HepG2 (cell line): ENCODE measurements around the gene HOXA10. TPM values are rescaled to one million over a fixed set of nuclear protein-coding genes. Genes with fewer than 3 reads are reported as not detected.

Source experiments
- ATAC-seq: fragments of 200-7000 bp; cut with Tn5 transposase; 3 replicates; pipeline ENCODE4 v1.9.1; 2020; ENCODE audit warnings: mild to moderate bottlenecking, moderate library complexity
- BruUV-seq: library from RNA; stranded (reverse); fragments of 400-500 nt; replicated peaks from 2 replicates; lab custom pipeline; 2021; lab: Mats Ljungman, UMichigan
- CTCF ChIA-PET: fragments of 300-600 bp; formaldehyde crosslinking; extraction: SDS; loops from one replicate; lab custom pipeline; 2021; ENCODE audit warnings: low total read pairs, inconsistent platforms, low intra/inter-chr PET ratio; lab: Yijun Ruan, JAX
- POLR2A ChIA-PET: fragments of 350-600 bp; sonication (Branson Sonifier 250); formaldehyde crosslinking; loops from one replicate; lab custom pipeline; 2020; ENCODE audit warnings: antibody characterized with exemption, inconsistent platforms; lab: Yijun Ruan, JAX
- DNase-seq: peaks from one replicate; pipeline ENCODE4 v3.0.0-alpha.2; 2015; ENCODE audit warnings: low spot score
- FAIRE-seq: peaks from 3 replicates; lab custom pipeline; 2011; peaks lifted over from hg19 to GRCh38; lab: Jason Lieb, UNC
- H2AFZ ChIP-seq: one replicate; pipeline ENCODE4 v1.6.1; 2011; ENCODE audit warnings: low read length, inconsistent platforms
- H3K27ac ChIP-seq: fragments of 300-600 bp; 3 replicates; pipeline ENCODE4 v1.8.0; 2011; ENCODE audit warnings: mixed run types, mild to moderate bottlenecking, mixed read lengths, low read length, inconsistent platforms; ENCODE audit not compliant: insufficient read depth; ENCODE audit errors: extremely low read length
- H3K27me3 ChIP-seq, 2 experiments: fragments of 200-600 bp in 1 of 2; 2 replicates in 1 of 2; 3 replicates in 1 of 2; pipeline versions ENCODE4 v1.6.0 to v1.8.0; 2011; ENCODE audit warnings: low read length in 2 of 2, mild to moderate bottlenecking in 2 of 2, moderate library complexity in 2 of 2, inconsistent platforms in 1 of 2; ENCODE audit not compliant: insufficient read depth in 2 of 2, control insufficient read depth in 1 of 2
- H3K36me3 ChIP-seq, 2 experiments: fragments of 200-600 bp in 1 of 2; replicated peaks in 1 of 2; 2 replicates in 1 of 2; 3 replicates in 1 of 2; pipeline versions ENCODE4 v1.5.1 to v1.8.0; 2011; ENCODE audit warnings: low read length in 2 of 2, inconsistent platforms in 1 of 2; ENCODE audit not compliant: insufficient read depth in 2 of 2, control insufficient read depth in 1 of 2
- H3K4me1 ChIP-seq: 2 replicates; pipeline ENCODE4 v1.5.1; 2012; ENCODE audit warnings: low read length, inconsistent platforms; ENCODE audit not compliant: insufficient read depth
- H3K4me2 ChIP-seq: 2 replicates; pipeline ENCODE4 v1.6.0; 2011; ENCODE audit warnings: low read depth, low read length, inconsistent platforms
- H3K4me3 ChIP-seq, 3 experiments: fragments of 200-600 bp in 1 of 3; sonication (generic), shearing (Covaris generic) in 1 of 3; replicated peaks in 1 of 3; 2 replicates each; pipeline ENCODE4 v1.5.1; 2011 to 2016; ENCODE audit warnings: low read length in 3 of 3, inconsistent platforms in 2 of 3, low read depth in 2 of 3, mild to moderate bottlenecking in 2 of 3, control low read depth in 1 of 3, mixed read lengths in 1 of 3; ENCODE audit not compliant: insufficient read depth in 1 of 3
- H3K79me2 ChIP-seq: one replicate; pipeline ENCODE4 v1.6.1; 2011; ENCODE audit warnings: low read length, inconsistent platforms; ENCODE audit not compliant: insufficient read depth
- H3K9ac ChIP-seq: 2 replicates; pipeline ENCODE4 v1.6.0; 2011; ENCODE audit warnings: mild to moderate bottlenecking, low read depth, low read length, inconsistent platforms; ENCODE audit not compliant: insufficient read depth
- H3K9me3 ChIP-seq: 2 replicates; pipeline ENCODE4 v1.5.1; 2012; ENCODE audit warnings: mild to moderate bottlenecking, low read length
- H4K20me1 ChIP-seq: 2 replicates; pipeline ENCODE4 v1.6.0; 2011; ENCODE audit warnings: inconsistent platforms, mild to moderate bottlenecking, low read length, moderate library complexity; ENCODE audit not compliant: insufficient read depth
- ATF2 ChIP-seq: sonication (generic); formaldehyde crosslinking; IDR thresholded peaks from 2 replicates; pipeline ENCODE4 v1.4.0; 2020; ENCODE audit warnings: missing genetic modification reagents
- FOSL1 ChIP-seq: sonication (generic); formaldehyde crosslinking; IDR thresholded peaks from 2 replicates; pipeline ENCODE4 v1.9.0; 2021; ENCODE audit warnings: missing genetic modification reagents, borderline replicate concordance
- KAT7 ChIP-seq: IDR thresholded peaks from 2 replicates; pipeline ENCODE4 v1.6.1; 2018; ENCODE audit warnings: borderline replicate concordance, missing compliant biosample characterization
- MED1 ChIP-seq: sonication (generic); formaldehyde crosslinking; IDR thresholded peaks from 2 replicates; pipeline ENCODE4 v1.4.0; 2020; ENCODE audit warnings: missing genetic modification reagents
- MLLT10 ChIP-seq: sonication (generic); formaldehyde crosslinking; IDR thresholded peaks from 2 replicates; pipeline ENCODE4 v1.4.0; 2020; ENCODE audit warnings: missing genetic modification reagents
- RAD51 ChIP-seq: fragments of 450-650 bp; IDR thresholded peaks from 2 replicates; pipeline ENCODE4 v1.6.1; 2016; ENCODE audit warnings: borderline replicate concordance
- SP2 ChIP-seq: sonication (generic); formaldehyde crosslinking; IDR thresholded peaks from 2 replicates; pipeline ENCODE4 v1.5.1; 2020; ENCODE audit warnings: mild to moderate bottlenecking, missing genetic modification reagents
- SP4 ChIP-seq: sonication (generic); formaldehyde crosslinking; IDR thresholded peaks from 2 replicates; pipeline ENCODE4 v1.8.1; 2023; ENCODE audit warnings: mild to moderate bottlenecking, missing genetic modification reagents
- USF2 ChIP-seq, 2 experiments: sonication (generic) in 1 of 2; formaldehyde crosslinking in 1 of 2; IDR thresholded peaks; 2 replicates each; pipeline versions ENCODE4 v1.5.1 to v1.6.1; 2011 to 2020; ENCODE audit warnings: borderline replicate concordance in 1 of 2, low read depth in 1 of 2, low read length in 1 of 2, mild to moderate bottlenecking in 1 of 2, missing genetic modification reagents in 1 of 2, moderate library complexity in 1 of 2
- ZBTB10 ChIP-seq: sonication (generic); formaldehyde crosslinking; IDR thresholded peaks from 2 replicates; pipeline ENCODE4 v1.4.0; 2020; ENCODE audit warnings: missing genetic modification reagents, borderline replicate concordance
- ZGPAT ChIP-seq: IDR thresholded peaks from 2 replicates; pipeline ENCODE4 v1.6.1; 2016; ENCODE audit warnings: mild to moderate bottlenecking
- ZNF280B ChIP-seq: sonication (generic); formaldehyde crosslinking; IDR thresholded peaks from 2 replicates; pipeline ENCODE4 v1.5.0; 2020; ENCODE audit warnings: missing genetic modification reagents, mild to moderate bottlenecking, borderline replicate concordance
- ZNF350 ChIP-seq: sonication (generic); formaldehyde crosslinking; IDR thresholded peaks from 2 replicates; pipeline ENCODE4 v1.4.0; 2020; ENCODE audit warnings: mild to moderate bottlenecking, low read depth, missing genetic modification reagents, borderline replicate concordance
- ZNF619 ChIP-seq: sonication (generic); formaldehyde crosslinking; IDR thresholded peaks from 2 replicates; pipeline ENCODE4 v1.4.0; 2020; ENCODE audit warnings: mild to moderate bottlenecking, missing genetic modification reagents
- WGBS: methylation state at CpG from one replicate; pipeline ENCODE4 v1.1.6; 2017; ENCODE audit warnings: low lambda C conversion rate; 5-methylcytosine and 5-hydroxymethylcytosine counted together
- in situ Hi-C: cut with HindIII; loops from 2 replicates; pipeline ENCODE4 v1.10.0; 2017; ENCODE audit warnings: low pct_unique_long_range_greater_than_20kb; ENCODE audit not compliant: extremely low pct_ligation_motif_present
- intact Hi-C: fragments of 100-400 bp; cut with micrococcal nuclease; formaldehyde crosslinking; loops from one replicate; pipeline ENCODE4 v1.10.0; 2022; ENCODE audit not compliant: unreplicated experiment
- polyA plus RNA-seq, 8 experiments: library from polyadenylated mRNA; depleted of rRNA in 3 of 8; stranded (reverse) in 7 of 8; unstranded in 1 of 8; fragments of >200 nt; fragmentation: Illumina TruSeq in 4 of 8; extraction: Trizol in 4 of 8; gene quantifications; 2 replicates each; pipeline versions ENCODE4 v1.2.1 to v1.2.3, GENCODE V29; 2011 to 2016; ENCODE audit warnings: low read depth in 4 of 8, missing spikeins in 1 of 8, mixed read lengths in 1 of 8; ENCODE audit not compliant: insufficient read depth in 1 of 8
- total RNA-seq, 5 experiments: library from RNA; depleted of rRNA; stranded (reverse); fragments of >200 nt; fragmentation: Illumina TruSeq; extraction: Trizol; gene quantifications; 2 replicates each; pipeline ENCODE4 v1.2.3, GENCODE V29; 2016; ENCODE audit warnings: low read depth in 1 of 5

HOXA10 gene
- total and polyA plus RNA-seq, 2 of the 13 experiments (the other 11 are each of a cell fraction or from before 2014, with no cell fraction given): not detected

- Histone ChIP-seq H3K9ac (no peak within 1 kb of the TSS), H4K20me1 (no peaks in the 10 kb centered on the region), H3K4me1 (peaks cover 28% of the 10 kb centered on the region), H3K27me3 (peaks cover 6 to 56% of the 10 kb centered on the region in 2 experiments), H3K36me3 (no peaks in the 10 kb centered on the region), H3K79me2 (no peaks in the 10 kb centered on the region), H3K9me3 (no peaks in the 10 kb centered on the region), H2AFZ (no peak within 1 kb of the TSS), H3K4me3 (peak within 1 kb of the TSS; percentile 40 to 48 (median 42); a peak in 5 of 6 replicates), H3K27ac (no peak within 1 kb of the TSS), H3K4me2 (peak within 1 kb of the TSS; percentile 60)
- ATAC-seq: no peak
- BruUV-seq: no TSS peak
- ChIA-PET CTCF (no interaction called here), POLR2A (interaction anchor here (0.6 kb wide), 1 partner anchor 35 kb away, joined by 3 read pairs; no protein-coding TSS in a partner anchor)
- no peak for FAIRE-seq
- no peak for DNase-seq
- intact Hi-C loops (no loop called here), in situ Hi-C loops (loop anchor here (5.0 to 25.0 kb wide), 2 partner anchors 789 to 1069 kb away; no protein-coding TSS in a partner anchor)
- WGBS: 46% methylated on average over 15 of the region's 33 CpGs
- TF ChIP-seq KAT7 (CRISPR knock-in tag): no peak
- TF ChIP-seq ZNF280B: no peak
- TF ChIP-seq SP2 (CRISPR knock-in tag): no peak
- no peak for TF ChIP-seq MED1 (CRISPR knock-in tag)
- TF ChIP-seq ZBTB10 (CRISPR knock-in tag): no peak
- TF ChIP-seq USF2 (IDR thresholded peaks at IDR 0.05; ENCODE audit: low read depth, low read length): peak; percentile 87
- peak; percentile 74; the same call in 1 of the 2 replicates for TF ChIP-seq USF2 (CRISPR knock-in tag; IDR thresholded peaks at IDR 0.05; ENCODE audit: borderline replicate concordance)
- TF ChIP-seq FOSL1 (CRISPR knock-in tag): no peak
- no peak for TF ChIP-seq ZGPAT (CRISPR knock-in tag)
- TF ChIP-seq ATF2 (CRISPR knock-in tag): no peak
- no peak for TF ChIP-seq ZNF619 (CRISPR knock-in tag)
- TF ChIP-seq RAD51: peak; percentile 47; the same call in 1 of the 2 replicates
- no peak for TF ChIP-seq SP4 (CRISPR knock-in tag)
- no peak for TF ChIP-seq ZNF350
- TF ChIP-seq MLLT10 (CRISPR knock-in tag): no peak
These were observed 17.6 kb downstream of the HOXA10 start, which contains the start of gene HOXA7 for GRCh38 chr7:27156508-27156898. Gene HOXA7 (minus strand): TSS chr7:27156675. CDS start chr7:27156545, 130 bp downstream.
